DMS153 treated with DMSO at 0.1 percent for 48 hours (cell line): Measurements from ENCODE around the gene RFX2.
"Not testable (repeated sequence)": the region's sequence is repeated elsewhere in the genome, so short reads cannot be mapped to it uniquely, and the experiment has no call there.

ENCODE experiments used
- DNase-seq: peaks from one replicate; lab custom pipeline; 2025; ENCODE audit not compliant: unreplicated experiment; lab: John Stamatoyannopoulos, UW

The RFX2 gene

DNA sequence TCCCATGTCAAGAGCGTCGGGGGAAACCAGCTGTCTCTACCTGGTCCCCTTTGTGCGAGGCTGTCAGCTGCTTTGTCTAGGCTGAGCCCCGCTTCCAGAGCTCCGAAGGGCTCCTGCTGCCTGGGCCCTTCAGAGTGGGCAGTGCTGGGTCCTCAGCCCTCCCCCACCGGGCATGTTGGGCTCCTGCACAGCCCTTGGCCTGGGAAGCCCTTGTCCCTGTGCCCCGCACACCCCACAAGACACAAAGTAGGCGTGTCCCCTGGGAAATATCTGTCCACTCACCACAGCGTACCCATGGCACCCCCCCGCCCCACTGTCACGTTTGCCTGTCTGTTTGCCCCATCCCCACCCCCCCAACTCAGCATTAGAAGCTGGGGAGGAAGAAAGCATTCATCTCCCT, 92.7 kb downstream of the RFX2 start:
- no peak for DNase-seq

DNA sequence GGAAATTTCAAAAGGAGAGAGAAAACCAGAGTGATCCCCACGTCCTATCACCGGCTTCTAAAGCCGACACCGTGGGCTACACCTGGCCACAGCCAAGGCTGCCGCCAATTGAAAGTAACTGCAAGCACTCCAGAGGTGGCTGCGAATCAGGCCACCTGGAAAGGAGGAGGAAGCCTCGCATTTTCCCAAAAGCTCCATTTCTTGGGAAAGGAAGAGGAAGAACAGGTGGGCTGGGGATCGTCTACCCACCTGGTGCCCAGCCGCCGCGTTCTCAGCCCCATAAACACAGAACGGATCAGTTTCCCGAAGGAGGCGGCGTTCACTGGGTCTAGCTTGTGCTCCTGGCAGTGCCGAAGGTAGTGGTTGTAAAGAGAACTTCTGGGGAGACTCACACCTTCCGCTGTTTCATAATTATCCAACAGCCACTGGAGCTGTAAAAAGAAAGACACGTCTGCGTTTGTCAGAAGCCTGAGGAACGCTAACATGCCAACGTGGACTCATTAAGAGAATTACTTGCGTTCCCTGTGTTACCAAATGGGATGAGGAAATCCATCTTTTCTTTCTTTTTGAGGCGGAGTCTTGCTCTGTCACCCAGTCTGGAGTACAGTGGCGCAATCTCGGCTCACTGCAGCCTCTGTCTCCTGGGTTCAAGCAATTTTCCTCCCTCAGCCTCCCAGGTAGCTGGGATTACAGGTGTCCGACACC, 94.3 kb downstream of the RFX2 start:
- no peak for DNase-seq

DNA sequence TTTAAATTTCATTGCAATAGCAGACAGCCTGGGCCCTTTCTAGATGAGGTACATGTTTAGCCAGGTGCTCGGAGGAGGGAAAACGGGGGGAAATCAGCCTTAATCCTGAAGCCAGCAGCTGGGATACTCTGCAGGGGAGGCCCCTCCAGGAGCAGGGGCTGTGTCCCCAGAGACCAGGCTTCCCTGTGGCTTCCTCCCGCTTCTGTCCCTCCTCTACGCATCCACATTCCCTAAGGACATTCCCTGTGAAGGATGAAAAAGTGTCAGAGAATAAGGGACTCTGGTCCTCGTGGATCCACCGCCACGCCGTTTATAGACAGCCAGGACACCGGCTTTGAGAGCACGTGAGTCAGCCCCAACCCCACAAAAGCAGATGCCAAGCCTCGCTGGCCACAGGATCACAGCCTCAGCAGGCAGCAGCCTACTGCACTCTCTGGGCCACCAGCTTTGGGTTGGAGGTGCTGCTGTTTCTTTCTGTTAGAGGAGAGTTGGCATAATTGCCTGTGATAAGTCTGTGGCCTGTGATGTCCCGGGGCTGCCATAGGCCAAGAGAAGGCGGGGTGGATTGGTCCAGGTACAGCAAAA, 95.7 kb downstream of the RFX2 start:
- DNase-seq, result no peak

DNA sequence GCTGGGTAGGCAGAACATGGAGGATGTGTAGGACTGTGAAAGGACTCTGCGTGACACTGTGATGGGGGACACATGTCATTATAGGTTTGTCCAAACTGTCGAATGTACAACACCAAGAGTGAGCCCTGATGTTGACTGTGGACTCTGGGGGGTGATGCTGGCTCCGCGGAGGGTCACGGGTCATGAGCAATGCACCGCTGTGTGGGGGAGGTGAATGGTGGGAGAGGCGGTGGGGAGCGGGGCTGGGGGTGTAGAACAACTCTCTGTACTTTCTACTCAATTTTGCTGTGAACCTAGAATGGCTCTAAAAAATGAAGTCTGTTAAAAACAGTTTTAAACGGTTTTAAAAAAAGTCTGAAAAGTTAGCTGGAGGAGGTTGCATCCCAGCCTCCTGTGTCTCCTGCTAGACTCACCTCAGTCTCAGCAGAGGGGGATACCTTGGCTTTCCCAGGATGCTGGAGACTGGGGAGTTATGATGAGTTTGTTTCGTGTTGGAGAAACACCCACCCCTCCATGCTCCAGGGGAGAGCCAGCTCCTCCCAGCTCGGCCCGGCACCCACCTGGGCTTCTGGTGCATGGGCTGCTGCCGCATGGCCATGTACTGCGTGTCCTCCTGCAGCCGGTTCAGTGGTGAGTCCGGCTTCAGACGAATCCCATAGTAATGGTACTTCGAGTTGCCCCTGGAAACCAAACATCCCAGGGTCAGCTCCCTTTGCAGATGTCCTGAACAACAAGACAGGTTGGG, 97.7 kb downstream of the RFX2 start:
- DNase-seq, result no peak

DNA sequence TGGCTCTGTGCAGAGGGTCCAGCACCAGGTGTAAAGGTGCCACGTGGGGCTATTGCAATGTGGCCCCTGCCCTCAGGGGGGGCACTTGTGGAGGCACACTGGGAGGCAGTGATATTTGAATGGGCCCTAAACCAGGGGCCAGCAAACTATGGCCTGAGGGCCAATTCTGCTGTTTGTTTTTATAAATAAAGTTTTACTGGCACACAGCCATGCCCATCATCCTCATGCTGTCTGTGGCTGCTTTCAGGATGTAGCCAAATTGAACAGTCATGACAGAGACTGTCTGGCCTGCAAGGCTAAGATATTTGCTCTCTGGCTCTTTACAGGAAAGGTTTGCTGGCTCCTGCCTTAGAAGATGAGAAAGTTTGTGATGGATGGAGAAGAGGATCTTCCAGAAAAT, 98.5 kb downstream of the RFX2 start:
- no peak for DNase-seq

DNA sequence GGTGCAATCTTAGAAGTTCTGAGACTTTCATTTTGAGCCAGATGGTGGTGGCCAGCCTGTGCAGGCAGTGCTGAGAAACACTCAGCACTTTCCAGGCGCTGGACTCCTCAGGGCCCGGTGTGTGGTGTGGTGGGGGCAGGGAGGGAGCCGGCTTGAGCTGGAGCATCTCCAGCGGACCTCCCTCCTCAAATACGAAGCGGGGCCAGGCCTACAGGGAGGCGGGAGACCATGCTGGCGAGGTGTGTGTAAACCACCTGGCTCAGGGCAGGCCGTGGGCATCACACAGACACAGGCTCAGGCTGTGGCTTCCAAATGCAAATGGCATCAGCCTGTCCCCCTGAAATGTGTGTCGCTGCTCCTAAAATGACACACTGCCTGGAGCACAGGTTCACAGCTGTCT, 99.1 kb downstream of the RFX2 start:
- DNase-seq, result no peak

DNA sequence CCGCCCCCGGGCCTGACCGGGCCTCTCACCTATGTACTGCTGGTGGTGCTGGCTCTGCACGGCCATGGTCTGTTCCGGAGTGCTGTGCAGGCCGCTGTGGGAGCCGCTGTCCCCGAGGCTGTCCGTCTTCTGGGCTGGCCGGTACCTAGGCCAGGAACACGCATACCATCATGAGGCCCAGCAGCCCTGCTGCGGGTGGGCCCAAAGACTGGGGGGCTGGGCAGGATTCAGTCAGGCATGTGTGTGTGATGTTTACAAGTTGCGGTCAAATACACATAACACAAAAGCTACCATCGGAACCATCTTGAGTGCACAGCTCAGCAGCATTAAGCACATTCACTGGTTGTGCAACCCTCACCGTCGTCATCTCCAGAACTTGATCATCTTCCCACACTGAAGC, 100.2 kb downstream of the RFX2 start:
- no peak for DNase-seq

DNA sequence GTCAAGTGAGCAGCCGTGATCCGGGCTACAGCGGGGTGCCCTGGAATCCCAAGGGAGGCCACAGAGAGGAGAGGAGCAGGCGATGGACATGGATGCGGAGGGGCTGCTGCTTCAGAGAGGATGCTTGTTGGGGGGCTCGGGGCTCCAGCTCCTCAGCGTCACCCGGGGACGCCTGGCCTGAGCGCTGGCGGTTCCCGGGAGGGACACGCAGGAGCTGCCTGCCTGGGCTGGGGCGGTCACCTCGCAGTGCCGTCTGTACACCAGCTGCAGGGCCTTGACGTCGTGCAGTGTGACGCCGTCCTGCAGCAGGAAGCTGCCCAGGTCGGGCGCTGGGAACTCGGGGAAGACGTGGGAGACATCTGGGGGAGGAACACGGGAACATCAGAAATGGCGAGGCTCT, 102.4 kb downstream of the RFX2 start:
- no peak for DNase-seq

DNA sequence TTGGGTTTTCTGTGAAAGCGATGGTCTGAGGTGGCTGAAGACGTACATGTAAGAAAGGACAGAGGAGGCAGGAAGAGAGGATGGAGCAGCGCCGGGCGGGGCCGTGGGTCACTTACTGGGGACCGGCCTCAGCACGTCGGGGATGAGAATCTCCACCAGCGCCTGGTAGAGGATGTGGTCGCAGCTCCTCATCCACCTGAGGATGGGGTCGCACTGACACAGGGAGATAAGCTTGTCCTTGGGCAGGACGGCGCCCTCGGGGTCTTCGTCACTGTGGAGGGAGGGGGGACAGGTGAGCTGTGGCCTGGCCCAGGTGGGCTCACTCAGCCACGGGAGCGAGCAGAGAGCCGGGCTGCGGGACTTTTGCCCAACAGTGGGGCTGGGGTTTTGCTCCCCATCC, 103.4 kb downstream of the RFX2 start:
- no peak for DNase-seq

DNA sequence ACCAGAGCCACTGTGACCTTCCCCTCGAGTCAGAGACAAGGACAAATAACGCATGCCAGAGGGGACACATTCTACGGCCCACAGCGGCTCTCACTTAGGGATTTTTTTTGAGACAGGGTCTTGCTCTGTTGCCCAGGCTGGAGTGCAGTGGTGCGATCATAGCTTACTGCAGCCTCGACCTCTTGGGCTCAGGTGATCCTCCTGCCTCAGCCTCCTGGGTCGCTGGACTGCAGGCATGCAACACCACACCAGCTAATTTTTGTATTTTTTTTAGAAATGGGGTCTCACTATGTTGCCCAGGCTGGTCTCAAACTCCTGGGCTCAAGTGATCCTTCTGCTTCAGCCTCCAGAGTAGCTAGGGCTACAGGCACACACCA, 104.2 kb downstream of the RFX2 start:
- DNase-seq, result not testable (repeated sequence)

DNA sequence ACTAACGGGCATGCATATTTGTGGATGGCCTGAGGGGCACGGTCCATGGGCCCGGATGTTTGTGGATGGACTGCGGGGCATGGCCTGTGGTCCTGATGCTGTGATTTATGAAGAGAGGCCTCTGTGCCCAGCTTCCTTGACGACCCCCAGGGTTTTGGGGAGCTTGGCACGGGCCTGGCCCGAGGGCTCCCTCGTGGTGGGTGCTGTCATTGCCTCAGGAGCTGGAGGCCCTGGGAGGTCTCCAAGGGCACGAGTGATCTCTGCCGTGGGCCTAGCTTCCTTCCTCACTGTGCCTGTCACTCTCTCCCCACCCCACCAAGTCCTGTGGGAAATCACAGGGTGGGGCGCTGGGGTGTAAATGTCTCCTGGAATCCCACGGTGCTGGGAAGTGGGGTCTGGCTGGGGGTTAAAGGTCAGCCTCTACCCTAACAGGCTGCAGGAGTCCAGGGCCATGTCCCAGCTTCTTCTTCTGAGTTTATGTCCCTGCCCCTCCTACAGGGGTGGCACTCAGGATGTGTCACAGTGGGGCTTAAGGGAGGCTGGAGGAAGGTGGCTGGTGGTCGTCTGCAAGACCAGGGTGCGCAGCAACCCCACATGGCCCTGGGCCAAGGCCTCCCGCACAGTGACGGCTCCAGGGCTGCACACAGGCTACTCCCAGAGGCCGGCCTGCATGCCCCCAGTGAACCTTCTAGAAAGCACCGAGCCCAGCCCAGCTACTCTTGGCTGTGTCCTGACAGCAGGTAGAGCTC, 104.8 kb downstream of the RFX2 start:
- DNase-seq, result no peak

DNA sequence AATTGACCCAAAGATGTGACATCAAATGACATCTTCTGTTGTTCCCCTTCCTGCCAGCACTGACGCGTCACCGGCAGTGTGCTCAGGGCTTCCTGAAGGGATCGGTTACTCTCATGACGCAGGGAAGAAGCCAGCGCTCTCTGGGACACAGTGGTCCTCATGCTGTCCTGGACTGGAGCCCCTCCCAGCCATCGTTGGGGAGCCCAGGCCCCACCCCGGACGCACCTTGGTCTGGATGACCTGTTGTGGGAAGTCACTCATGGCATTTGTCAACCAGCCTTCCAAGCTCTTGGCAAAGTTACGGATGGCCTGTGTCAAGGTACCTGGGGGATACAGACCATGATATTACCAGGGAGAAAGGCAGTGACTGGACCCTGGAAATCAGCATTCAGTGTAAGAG, 106.3 kb downstream of the RFX2 start:
- DNase-seq, result no peak

DNA sequence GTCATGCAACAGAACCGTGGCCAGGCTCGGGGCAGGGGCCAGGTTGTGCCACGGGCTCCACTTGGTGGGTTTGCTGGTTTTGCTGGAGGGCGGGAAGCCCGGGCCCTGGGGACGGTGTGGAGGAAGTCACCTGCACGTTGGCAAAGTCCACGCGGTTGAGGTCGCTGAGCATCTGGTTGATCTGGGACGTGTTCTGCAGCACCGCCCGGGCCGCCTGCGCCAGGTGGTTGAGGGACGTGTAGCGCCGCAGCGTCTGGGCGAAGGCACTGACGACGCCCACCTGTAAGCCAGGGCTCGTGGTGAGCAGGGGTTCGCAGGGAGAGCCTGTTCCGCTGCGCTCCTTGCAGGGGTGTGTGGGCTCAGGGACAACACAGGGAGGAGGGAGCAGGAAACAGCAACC, 107.7 kb downstream of the RFX2 start:
- no peak for DNase-seq

DNA sequence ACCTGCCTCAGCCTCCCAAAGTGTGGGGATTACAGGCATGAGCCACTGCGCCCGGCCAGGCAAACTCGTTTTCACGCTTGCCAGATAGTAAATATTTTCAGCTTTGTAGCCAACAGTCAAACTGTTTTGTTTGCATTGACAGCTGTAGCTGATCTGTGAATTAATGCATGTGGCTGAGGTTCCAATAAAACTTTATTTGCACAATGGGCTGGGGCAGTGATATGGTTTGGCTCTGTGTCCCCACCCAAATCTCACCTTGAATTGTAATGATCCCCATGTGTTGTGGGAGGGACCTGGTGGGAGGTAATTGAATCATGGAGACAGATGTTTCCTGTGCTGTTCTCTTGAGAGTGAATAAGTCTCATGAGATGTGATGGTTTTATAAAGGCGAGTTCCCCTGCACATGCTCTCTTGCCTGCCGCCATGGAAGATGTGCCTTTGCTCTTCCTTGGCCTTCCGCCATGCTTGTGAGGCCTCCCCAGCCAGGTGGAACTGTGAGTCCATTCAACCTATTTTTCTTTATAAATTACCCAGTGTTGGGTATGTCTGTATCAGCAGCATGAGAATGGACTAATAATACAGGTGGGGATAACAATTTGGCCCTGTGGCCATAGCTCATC, 110.0 kb downstream of the RFX2 start:
- DNase-seq, result no peak

DNA sequence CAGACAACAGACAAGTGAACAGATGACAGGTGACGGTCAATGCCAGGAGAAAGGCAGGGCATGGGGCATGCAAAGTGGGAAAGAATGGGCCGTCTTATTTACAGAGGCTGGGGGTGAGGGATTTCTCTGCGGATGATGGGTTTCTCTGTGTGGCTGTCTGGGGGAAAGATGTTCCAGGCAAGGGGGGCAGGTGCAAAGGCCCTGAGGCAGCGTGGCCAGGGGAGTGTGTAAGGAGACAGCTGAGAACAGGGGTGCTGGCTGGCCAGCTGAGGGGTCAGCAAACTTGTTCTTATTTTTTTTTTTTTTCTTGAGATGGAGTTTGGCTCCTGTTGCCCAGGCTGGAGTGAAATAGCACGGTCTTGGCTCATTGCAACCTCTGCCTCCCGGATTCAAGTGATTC, 110.6 kb downstream of the RFX2 start:
- no peak for DNase-seq

DNA sequence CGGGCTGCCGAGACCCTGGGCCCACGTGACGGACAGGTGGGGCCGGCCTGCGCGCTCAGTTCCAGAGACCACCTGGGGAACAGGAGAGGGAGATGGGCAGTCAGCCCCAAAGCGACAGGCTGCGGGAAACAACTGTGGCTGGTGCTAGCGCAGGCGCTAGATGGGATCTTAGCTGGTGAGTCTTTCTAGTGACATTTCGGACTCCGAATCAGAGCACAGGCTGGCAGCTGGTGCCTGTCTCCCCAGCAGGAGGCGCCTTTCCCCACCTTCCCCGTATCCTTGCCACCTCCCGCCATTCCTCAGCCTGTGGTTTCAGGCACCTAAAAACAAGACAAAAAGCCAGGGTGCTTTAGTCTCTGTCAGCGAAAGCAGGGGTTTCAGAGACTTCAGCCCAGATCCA, 112.9 kb downstream of the RFX2 start:
- no peak for DNase-seq

DNA sequence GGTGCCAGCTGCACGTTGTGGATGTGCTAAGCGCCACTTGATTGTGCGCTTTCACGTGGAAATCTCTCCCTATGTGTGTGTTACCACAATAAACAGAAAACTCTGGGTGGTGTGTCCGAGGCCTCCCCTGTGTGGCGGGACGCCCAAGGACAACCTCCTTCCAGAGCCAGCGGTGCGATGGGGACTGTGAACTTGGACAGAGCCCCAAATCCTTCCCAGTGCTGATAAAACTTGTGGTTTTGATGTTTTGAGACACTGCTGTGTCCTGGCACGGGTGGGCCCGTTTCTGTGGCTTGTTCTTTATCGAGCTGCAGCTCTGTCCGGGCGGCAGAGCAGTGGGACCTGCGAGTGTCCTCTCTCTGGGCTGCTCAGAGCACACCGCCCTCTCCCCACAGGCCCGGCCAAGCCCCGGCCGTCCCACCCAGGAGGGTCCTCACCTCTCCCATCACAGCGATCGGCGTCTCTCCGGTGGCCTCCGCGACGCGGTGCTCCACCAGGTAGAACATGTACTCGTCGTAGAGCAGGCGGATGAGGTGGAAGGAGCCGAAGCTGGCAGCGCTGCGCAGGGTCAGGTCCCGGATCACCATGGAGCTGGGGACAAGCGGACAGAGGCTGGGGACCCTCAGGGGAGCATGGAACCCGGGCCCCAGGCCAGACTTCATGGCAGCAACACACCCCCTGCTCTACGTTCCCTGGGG, 113.5 kb downstream of the RFX2 start:
- no peak for DNase-seq

DNA sequence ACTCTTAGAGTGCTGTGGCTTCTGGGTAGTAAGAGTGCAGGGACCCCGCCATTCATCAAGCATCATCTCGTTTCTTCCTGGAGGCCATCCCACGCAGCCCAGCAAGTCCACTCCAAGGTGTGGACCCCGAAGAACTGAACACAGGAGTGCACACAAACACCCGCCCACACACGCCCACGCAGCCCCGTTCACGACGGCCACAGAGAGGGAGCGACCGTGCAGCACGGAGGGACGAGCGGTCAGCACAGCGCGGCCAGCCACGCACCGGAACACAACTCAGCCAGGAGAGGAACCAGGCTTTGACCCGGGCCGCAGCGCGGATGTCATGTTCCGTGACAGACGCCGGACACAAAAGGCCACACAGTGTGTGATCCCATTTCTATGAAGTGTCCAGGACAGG, 114.2 kb downstream of the RFX2 start:
- DNase-seq, result no peak

DNA sequence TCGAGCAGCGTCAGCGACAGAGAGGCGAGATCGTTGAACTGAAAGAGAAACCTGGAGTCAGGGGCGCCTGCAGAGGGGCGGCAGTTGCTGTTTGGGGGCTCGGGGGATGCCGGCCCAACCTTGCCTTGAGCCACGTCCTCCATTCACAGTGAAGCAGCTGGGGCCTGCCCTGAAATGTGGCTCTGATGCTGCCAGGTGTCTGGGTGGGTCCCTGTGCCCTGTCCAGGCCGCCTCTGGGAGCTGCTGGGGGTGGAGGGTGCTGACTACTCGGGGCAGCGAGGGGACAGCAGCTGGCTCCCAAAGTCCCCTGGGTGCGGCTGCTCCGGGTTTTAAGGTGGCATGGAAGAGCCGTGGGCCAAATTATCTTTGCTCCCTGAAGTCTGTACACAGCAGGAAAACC, 114.7 kb downstream of the RFX2 start:
- DNase-seq, result no peak

DNA sequence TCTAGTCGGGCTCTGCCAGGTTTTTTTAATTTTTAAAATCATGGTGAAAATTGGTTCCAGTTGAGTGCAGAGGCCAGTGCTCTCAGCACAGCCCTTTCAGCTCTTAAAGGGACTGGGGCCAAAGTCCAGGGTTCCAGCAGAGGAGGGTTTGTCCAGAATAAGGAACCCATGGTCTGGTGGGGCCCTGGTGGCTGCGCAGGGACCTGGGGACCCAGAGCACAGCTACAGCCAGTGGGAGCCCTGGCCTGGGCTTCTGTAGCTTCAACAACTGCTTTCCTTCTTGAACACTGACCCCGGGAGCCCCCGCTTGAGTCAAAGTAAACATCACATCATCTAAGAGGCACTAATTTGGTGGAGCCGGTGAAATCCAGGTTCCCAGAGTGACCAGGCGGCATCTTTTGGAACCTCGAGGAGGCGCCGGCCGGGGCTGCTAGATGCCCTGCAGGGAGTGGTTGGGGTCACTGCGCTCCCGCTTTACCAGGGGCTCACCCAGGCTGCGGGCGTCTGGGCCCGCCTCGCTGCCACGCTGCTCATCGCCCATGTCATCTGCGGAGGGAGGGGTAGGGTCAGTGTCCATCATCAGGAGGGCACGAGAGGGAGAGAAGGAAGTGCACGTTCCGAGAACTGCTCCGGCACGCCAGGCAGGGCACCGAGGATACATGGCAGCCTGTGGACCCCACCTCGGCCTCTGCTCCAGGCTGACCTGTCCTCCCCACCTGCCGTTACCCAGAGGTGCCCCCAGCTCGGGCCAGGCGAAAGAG, 115.7 kb downstream of the RFX2 start:
- DNase-seq, result no peak
